ENCODE results near the gene ALPP. TPM values are rescaled to one million over a fixed set of nuclear protein-coding genes. Genes with fewer than 3 reads are reported as not detected.

Gene ALPP
- polyA plus RNA-seq, 1 experiment, result not detected

GRCh38 chr2:232385660-232386489 is 7.3 kb downstream of the ALPP start:
- CTCF ChIA-PET, result interaction anchor here (1.1 kb wide), 1 partner anchor 61 kb away, joined by 3 read pairs; no protein-coding TSS in a partner anchor
- DNase-seq (ENCODE audit: low read depth, low spot score), result peak; percentile 50
- POLR2A ChIA-PET, result interaction anchor here (0.6 kb wide), 1 partner anchor 13 kb away, joined by 3 read pairs; no protein-coding TSS in a partner anchor
- no peak overlapping the region for H3K4me3 ChIP-seq (ENCODE audit: low read depth, low read length)
- H3K9me3 ChIP-seq (ENCODE audit: control insufficient read depth, insufficient read depth, low read length), result no peaks in the 10 kb centered on the region; the same call in 1 of the 2 replicates
- TF ChIP-seq, protein P1, sequence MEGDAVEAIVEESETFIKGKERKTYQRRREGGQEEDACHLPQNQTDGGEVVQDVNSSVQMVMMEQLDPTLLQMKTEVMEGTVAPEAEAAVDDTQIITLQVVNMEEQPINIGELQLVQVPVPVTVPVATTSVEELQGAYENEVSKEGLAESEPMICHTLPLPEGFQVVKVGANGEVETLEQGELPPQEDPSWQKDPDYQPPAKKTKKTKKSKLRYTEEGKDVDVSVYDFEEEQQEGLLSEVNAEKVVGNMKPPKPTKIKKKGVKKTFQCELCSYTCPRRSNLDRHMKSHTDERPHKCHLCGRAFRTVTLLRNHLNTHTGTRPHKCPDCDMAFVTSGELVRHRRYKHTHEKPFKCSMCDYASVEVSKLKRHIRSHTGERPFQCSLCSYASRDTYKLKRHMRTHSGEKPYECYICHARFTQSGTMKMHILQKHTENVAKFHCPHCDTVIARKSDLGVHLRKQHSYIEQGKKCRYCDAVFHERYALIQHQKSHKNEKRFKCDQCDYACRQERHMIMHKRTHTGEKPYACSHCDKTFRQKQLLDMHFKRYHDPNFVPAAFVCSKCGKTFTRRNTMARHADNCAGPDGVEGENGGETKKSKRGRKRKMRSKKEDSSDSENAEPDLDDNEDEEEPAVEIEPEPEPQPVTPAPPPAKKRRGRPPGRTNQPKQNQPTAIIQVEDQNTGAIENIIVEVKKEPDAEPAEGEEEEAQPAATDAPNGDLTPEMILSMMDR (IDR thresholded peaks at IDR 0.05; ENCODE audit: low read depth, low read length), result no peak
- no peak overlapping the region for H3K27ac ChIP-seq (ENCODE audit: low read depth, low read length)
- peaks cover 74% of the 10 kb centered on the region for H3K27me3 ChIP-seq (ENCODE audit: control insufficient read depth, insufficient read depth, low read length)

DNA sequence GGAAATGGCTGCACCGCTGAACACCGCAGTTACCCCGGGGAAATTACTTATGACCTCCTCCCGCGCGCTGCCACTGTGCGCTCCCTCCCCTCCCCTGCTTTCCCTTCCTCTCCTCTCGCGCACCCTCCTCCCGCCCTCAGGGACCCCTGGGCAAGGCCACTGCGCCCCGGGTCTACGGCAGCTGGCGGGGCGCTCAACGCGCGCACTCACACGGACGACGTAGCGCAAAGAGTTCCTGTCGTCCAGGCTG is 7.9 kb downstream of the ALPP start:
- H3K27me3 ChIP-seq (ENCODE audit: control insufficient read depth, insufficient read depth, low read length), result peaks cover 78% of the 10 kb centered on the region

DNA sequence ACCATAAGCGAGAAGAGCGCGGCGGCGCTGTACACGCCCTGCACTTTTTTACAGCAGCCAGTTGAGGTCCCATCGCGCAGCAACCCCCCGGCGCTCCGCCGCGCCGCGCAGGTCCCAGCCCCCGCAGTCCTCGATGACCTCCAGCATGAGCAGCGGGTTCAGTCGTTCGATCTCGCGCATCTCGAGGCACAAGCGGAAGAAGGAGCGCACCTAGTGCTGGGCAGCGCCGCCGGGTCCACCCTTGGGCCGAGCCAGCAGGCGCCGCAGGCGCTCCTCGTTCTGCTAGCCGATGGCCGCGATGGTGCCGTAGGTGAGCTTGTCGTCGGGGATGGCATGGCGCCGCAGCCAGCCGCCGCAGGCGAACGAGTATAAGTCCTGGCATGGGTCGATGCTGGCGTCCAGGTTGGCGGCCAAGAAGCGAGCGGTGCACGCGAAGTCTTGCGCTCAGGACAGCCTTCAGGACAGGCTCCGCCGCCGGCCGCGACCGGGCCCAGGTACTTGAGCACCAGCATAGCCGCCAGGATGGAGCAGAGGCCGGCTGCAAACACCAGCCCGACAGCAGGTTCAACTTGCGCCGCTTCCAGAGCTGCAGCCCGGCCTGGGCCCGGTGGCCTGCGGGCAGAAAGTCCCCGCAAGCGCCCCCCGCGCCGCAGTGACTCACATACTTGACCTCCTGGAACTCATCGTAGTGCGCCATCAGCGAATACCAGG is 8.3 kb downstream of the ALPP start:
- Histone ChIP-seq H3K27me3 (ENCODE audit: control insufficient read depth, insufficient read depth, low read length) (peaks cover 74% of the 10 kb centered on the region), H3K9me3 (ENCODE audit: control insufficient read depth, insufficient read depth, low read length) (no peaks in the 10 kb centered on the region; the same call in 1 of the 2 replicates), H3K4me3 (ENCODE audit: low read depth, low read length) (no peak overlapping the region), H3K27ac (ENCODE audit: low read depth, low read length) (no peak overlapping the region)
- no peak for DNase-seq (ENCODE audit: low read depth, low spot score)
- TF ChIP-seq, protein P1 (IDR thresholded peaks at IDR 0.05; ENCODE audit: low read depth, low read length), result no peak
- ChIA-PET CTCF (no interaction called here), POLR2A (no interaction called here)

More for the DNA sequence above, 7.9 kb downstream of the ALPP start:
- no peaks in the 10 kb centered on the region; the same call in 1 of the 2 replicates for H3K9me3 ChIP-seq (ENCODE audit: control insufficient read depth, insufficient read depth, low read length)
- ChIA-PET POLR2A (interaction anchor here (0.6 kb wide), 1 partner anchor 14 kb away, joined by 3 read pairs; no protein-coding TSS in a partner anchor), CTCF (interaction anchor here (1.1 kb wide), 1 partner anchor 60 kb away, joined by 3 read pairs; no protein-coding TSS in a partner anchor)
- no peak for DNase-seq (ENCODE audit: low read depth, low spot score)
- no peak overlapping the region for H3K27ac ChIP-seq (ENCODE audit: low read depth, low read length)
- TF ChIP-seq, protein P1 (IDR thresholded peaks at IDR 0.05; ENCODE audit: low read depth, low read length), result no peak
- no peak overlapping the region for H3K4me3 ChIP-seq (ENCODE audit: low read depth, low read length)

DNA sequence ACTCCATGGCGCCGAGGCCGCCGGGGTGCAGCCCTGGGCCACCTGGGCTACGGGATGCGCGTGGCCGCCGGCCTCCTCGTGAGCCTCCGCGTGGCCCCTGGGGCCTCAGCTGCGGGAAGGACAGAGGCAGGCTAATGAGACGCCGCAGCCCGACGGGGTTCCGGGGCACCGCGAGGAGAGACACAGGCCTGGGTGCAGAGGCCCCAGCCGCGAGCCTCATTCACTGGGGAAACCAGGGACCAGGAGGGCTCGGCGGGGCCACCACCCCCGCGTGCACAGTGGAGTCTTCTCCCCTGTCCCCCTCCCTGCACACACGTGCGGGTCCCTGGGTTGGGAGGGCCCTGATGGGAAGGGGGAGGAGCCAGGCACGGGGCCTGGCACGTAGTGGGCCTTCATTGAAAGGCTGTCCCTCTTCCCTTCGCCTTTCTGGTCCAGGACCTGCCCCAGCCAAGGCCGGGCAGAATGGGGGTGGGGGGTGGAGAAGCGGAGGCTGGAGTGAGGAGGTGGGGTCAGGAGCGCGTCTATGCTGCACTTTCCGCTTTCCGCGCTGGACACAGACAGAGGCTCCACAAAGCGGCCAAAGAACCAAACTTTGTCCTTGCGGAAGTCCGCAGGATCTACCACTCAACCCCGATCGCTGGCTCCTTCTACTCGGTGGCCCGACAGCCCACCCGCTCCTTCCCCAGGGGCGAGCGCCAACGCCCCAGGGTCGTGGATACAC is 9.1 kb downstream of the ALPP start:
- no peak overlapping the region for H3K4me3 ChIP-seq (ENCODE audit: low read depth, low read length)
- ChIA-PET POLR2A (no interaction called here), CTCF (no interaction called here)
- H3K27ac ChIP-seq (ENCODE audit: low read depth, low read length), result no peak overlapping the region
- no peaks in the 10 kb centered on the region; the same call in 1 of the 2 replicates for H3K9me3 ChIP-seq (ENCODE audit: control insufficient read depth, insufficient read depth, low read length)
- no peak for DNase-seq (ENCODE audit: low read depth, low spot score)
- peaks cover 67% of the 10 kb centered on the region for H3K27me3 ChIP-seq (ENCODE audit: control insufficient read depth, insufficient read depth, low read length)
- TF ChIP-seq, protein P1 (IDR thresholded peaks at IDR 0.05; ENCODE audit: low read depth, low read length), result no peak
